DND-41 (cell line): Measurements from ENCODE around the gene BCL3.

ENCODE experiments used
- CTCF ChIP-seq: IDR thresholded peaks from 2 replicates; pipeline ENCODE4 v1.5.1; 2012; ENCODE audit warnings: borderline replicate concordance, low read length, moderate library complexity, mild to moderate bottlenecking; ENCODE audit not compliant: poor library complexity, severe bottlenecking; ENCODE audit errors: extremely low read depth
- EZH2 ChIP-seq: IDR thresholded peaks from 3 replicates; pipeline ENCODE4 v1.6.1; 2012; ENCODE audit warnings: borderline replicate concordance, low read depth, mild to moderate bottlenecking, moderate library complexity, low read length, inconsistent platforms; ENCODE audit not compliant: severe bottlenecking

- peak; percentile 82 for TF ChIP-seq CTCF
- no peak for TF ChIP-seq EZH2
Measured at GRCh38 chr19:44770550-44771257, 22.2 kb downstream of the BCL3 start.
